Measurements from ENCODE around the gene LRMDA.

- TF ChIP-seq SUZ12 (IDR thresholded peaks at IDR 0.05; ENCODE audit: low read depth, low read length): no peak
- no peak for TF ChIP-seq PATZ1 (CRISPR knock-in tag; IDR thresholded peaks at IDR 0.05)
Observed at GRCh38 chr10:75665707-75666106, 234.3 kb downstream of the LRMDA start.

Data from HepG2 (cell line).